COR-L47 (cell line): Measurements from ENCODE around the gene ENTPD6.

Source experiments
- DNase-seq: peaks from one replicate; lab custom pipeline; 2025; lab: John Stamatoyannopoulos, UW

Gene ENTPD6

GRCh38 chr20:25188218-25188617 lies 7.3 kb upstream of the ENTPD6 start:
- DNase-seq, result no peak

DNA sequence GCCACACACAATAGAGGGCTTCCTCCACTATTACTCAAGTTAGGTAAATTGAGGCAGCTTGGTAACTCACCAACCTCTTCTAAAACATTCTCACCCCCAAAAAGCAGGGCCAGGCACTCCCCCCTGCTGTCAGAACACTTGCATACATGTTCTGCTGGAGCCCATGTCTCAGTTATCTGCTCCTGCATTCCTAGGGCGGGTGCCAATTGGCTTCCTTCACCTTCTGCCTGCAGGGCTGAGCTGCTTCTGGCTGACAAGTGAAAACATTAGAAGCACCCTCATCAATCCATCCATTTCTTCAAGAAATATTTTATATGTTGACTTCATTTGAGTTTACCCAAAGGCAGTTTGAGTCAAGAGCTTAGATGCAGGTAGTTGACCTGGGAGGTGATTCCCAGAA lies 4.5 kb upstream of the ENTPD6 start:
- no peak for DNase-seq

DNA sequence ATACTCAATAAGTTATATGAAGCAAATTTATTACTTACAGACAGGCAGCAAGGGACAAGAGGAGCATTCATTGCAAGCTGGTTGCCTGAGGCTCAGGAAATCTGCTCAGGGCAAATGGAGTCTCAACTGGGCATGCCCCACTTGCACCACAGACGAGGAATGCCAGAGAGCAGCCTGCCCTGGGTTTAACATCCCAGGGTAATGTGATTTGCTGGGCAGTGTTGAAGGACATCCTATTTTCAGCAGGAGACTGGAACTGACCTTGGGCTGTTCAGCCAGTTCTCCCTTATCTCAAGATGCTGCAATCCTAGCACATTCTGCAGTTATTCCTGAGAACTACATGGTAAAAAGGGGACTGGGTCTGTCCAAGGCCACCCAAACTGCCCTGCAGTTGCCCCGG lies 3.8 kb upstream of the ENTPD6 start:
- DNase-seq, result no peak

DNA sequence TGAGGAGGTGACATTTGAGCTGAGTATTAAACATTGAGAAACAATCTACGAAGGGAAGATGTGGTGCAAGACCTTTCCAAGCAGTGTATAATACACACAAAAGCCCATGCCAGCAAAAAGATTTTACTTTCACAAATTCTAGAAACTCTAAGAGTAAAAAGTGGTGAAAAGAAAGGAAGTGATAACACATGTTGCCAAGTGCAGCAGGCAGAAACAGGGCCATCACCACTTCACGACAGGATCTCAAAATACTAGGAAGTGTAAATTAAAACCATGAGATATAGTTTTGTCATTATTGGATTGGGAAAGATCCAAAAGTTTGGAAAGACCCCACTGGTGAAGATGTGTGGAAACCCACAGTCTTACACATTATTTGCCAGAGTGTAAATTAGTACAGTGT lies 1.7 kb upstream of the ENTPD6 start:
- no peak for DNase-seq

- no peak for DNase-seq
Measured at GRCh38 chr20:25194333-25194972, 1.1 kb upstream of the ENTPD6 start.

DNA sequence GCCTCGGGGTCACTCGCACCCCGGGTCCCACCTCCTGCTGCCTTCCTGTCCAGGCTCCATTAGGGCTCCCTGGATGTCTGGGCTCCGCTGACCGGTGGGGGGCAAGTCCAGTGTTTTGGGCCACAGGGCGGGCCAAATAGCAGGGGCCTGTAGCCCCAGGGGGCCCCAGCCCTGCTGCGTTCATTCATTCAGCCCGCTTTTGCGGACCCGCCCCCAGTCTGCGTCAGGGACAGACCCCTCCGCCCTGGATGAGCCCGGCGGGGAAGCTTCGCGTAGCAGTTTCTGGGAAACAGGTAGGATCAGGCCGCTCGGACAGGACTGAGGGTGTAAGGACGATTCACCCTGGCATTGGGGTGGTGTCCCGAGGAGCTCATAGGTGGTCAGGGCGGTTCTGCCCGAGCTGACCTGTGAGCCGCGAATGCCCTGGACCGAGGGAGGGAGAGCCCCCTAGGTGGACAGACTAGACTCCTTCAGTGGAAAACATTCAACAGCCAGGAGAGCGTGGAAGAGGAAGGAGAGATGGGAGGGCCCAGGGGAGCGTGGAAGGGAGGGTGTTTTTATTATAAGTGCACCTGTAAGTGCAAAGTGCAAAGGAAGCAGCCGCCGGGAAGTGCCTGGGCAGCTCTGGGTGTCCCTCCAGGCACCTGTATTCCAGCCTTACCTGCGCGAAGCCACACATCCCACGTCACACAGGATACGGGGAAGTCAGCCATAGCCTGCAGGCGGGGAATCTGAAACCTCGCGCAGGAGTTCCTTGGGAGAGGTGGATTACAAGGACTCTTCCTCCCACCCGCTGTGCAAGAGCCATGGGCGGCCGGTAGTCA lies 662 bp downstream of the ENTPD6 start:
- DNase-seq, result peak; percentile 67

GRCh38 chr20:25196786-25197120 lies 1.2 kb downstream of the ENTPD6 start:
- DNase-seq, result peak; percentile 67

- no peak for DNase-seq
Measured at GRCh38 chr20:25197183-25197869, 1.8 kb downstream of the ENTPD6 start.

- no peak for DNase-seq
Measured at GRCh38 chr20:25197870-25198190, 2.3 kb downstream of the ENTPD6 start.

GRCh38 chr20:25198663-25199383 lies 3.3 kb downstream of the ENTPD6 start:
- no peak for DNase-seq

DNA sequence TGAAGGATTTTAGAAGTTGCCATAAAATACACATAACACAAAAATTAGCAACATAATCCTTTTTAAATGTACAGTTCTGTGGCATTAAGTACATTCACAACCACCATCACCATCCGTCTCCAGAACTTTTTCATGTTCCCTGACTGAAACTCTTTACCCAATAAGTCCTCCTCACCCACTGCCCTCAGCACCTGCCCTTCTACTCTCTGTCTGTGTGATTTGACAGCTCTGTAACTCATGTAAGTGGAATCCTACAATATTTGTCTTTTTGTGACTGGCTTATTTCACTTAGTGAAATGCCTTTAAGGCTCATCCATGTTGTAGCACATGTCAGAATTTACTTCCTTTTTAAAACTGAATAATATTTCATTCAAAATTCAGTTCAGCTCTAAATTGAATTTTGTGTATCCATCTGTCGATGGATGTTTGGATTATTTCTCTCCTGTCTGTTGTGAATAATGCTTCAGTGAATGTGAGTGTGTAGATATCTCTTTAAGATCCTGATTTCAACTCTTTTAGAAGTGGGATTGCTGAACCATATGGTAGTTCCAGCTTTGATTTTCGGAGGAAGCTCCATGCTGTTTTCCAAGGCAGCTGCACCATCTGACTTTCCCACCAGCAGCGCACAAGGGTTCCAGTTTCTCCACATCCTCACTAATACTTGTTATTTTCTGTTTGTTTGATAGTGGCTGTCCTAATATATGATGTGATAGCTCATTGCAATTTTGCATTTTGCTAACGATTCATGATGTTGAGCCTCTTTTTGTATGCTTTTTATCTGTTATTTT lies 4.2 kb downstream of the ENTPD6 start:
- no peak for DNase-seq

GRCh38 chr20:25203089-25203488 lies 7.6 kb downstream of the ENTPD6 start:
- no peak for DNase-seq

- DNase-seq, result no peak
Measured at GRCh38 chr20:25203871-25204320, 8.4 kb downstream of the ENTPD6 start.

DNA sequence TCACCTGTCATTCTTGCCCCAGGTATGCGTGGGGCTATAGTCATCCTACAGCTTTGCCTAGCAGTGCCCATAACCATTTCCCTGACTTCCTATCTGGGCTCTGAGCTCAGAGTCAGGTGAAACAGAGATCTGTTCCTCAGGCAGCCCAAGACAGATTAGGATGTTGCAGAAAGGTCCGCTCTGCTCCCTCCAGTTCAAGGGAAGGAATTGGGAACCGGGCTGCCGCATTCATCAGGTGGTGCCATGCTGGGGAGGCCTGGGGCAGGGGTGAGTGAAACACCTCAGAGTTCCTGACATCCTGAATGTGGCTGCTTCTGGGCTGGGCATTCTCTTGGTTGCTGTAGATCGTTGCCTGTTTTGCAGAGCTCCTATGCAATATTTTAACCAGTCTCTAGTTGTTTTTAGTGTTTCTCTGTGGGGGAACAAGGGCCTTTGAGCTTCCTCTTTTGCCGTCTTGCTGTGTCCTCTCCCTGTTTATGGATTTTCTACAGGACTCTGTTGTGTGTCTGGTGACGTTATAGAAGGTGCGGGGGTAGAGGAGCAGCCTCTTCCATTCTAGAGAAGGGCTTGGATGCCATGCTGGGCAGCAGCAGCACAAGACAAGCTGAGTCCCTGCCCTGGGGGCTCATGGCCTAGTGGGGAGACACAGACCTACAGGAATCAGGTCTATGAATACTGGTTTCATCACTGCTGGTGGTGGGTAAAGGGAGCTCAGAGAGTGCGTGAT lies 9.2 kb downstream of the ENTPD6 start:
- no peak for DNase-seq

GRCh38 chr20:25205277-25206062 lies 10.0 kb downstream of the ENTPD6 start:
- DNase-seq, result no peak

DNA sequence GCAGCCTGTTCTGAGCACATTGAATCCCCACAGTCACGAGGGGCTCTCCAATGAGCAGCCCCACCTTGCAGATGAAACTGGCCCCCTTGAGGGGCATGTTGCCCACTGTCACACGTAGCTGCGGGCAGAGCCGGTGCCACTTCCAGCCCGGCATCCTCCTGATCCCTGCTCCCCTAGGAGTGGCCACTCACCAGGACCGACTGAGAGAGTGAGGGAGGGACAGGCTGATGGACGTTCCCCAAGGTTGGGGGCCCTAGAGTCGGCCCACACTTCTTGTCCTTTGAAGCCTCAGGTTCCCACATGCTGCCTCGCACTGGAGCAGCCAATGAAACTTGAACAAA lies 10.5 kb downstream of the ENTPD6 start:
- no peak for DNase-seq

- DNase-seq, result no peak
Measured at GRCh38 chr20:25206548-25206947, 11.0 kb downstream of the ENTPD6 start.

GRCh38 chr20:25207149-25207959 lies 11.8 kb downstream of the ENTPD6 start:
- no peak for DNase-seq

DNA sequence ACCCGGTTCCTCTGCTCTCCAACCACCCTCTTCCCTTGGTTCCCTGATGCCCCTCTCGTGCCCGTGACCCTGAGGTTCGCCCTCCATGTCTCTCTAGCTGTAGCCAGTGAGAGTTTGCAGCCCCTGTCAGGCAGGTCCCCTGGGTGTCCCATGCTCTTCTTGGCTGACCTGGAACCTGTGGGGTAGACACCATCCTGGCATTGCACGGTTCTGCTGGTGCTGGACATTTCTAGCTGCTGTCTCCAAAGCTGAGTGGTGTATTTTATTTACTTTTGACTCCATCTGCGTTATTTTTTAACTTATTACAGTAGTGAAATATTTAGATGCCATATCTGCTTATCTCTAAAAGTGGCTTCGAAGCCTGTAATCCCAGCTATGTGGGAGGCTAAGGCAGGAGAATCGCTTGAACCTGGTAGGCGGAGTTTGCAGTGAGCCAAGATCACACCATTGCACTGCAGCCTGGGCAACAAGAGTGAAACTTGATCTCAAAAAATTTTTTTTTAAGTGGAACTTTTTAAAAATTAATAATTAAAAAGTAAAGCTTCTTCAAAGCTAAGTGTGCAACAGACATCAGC lies 12.5 kb downstream of the ENTPD6 start:
- no peak for DNase-seq
